Colonic mucosa (tissue), 4 donors: ENCODE data around the gene SRPRB. TPM values are rescaled to one million over a fixed set of nuclear protein-coding genes. Genes with fewer than 3 reads are reported as not detected.

Source experiments
- DNase-seq: peaks from one replicate; pipeline ENCODE4 v3.0.0-alpha.2; 2020
- H3K27ac ChIP-seq: fragments of 200-600 bp; one replicate; pipeline ENCODE4 v1.8.0; 2021
- H3K27me3 ChIP-seq: fragments of 200-600 bp; one replicate; pipeline ENCODE4 v1.8.0; 2021
- H3K36me3 ChIP-seq: fragments of 200-600 bp; one replicate; pipeline ENCODE4 v1.8.0; 2021
- H3K4me1 ChIP-seq: fragments of 200-600 bp; one replicate; pipeline ENCODE4 v1.8.0; 2021; ENCODE audit warnings: mild to moderate bottlenecking
- H3K4me3 ChIP-seq: fragments of 200-600 bp; one replicate; pipeline ENCODE4 v1.8.0; 2021
- H3K9ac ChIP-seq, 2 donors: one replicate each; pipeline ENCODE4 v1.7.0; 2013; ENCODE audit warnings: control low read depth in 2 of 2, low read depth in 2 of 2, low read length in 2 of 2
- H3K9me3 ChIP-seq: fragments of 200-600 bp; one replicate; pipeline ENCODE4 v1.8.0; 2021
- CTCF ChIP-seq: fragments of 200-600 bp; IDR thresholded peaks from one replicate; pipeline ENCODE4 v1.8.0; 2022; ENCODE audit warnings: antibody characterized with exemption, mild to moderate bottlenecking
- intact Hi-C: fragments of 100-400 bp; cut with DNase I; formaldehyde crosslinking; loops from one replicate; pipeline ENCODE4 v1.14.1; 2022
- total RNA-seq, 2 donors: library from RNA; stranded (reverse); fragmentation: NEBNext Ultra II Directional in 1 of 2; extraction: Animal tissue kit (Norgen Biotek cat#: 25700) in 1 of 2; gene quantifications; one replicate each; pipeline ENCODE4 v1.2.1, GENCODE V29; 2021
- donor health status: healthy.
- donor health status: DM: no; HTN: no; CAD: no.
- donor health status: DM: no; HTN: no; CAD: no.

Gene SRPRB
- total RNA-seq, 2 donors from 2014 or later = 38.0 to 86.1 TPM

GRCh38 chr3:133851266-133851906 is 45.8 kb downstream of the SRPRB start:
- Histone ChIP-seq H3K27ac (no peak overlapping the region), H3K4me1 (no peaks in the 10 kb centered on the region), H3K36me3 (no peaks in the 10 kb centered on the region), H3K4me3 (no peak overlapping the region), H3K9me3 (no peaks in the 10 kb centered on the region), H3K9ac (no peak overlapping the region), H3K27me3 (no peaks in the 10 kb centered on the region)
- no peak for DNase-seq
- no peak for TF ChIP-seq CTCF
- intact Hi-C loops = no loop called here

GRCh38 chr3:133851931-133852330 is 46.3 kb downstream of the SRPRB start:
- TF ChIP-seq CTCF = no peak

GRCh38 chr3:133853063-133853924 is 47.7 kb downstream of the SRPRB start:
- Histone ChIP-seq H3K9ac (no peak overlapping the region), H3K4me3 (no peak overlapping the region), H3K4me1 (no peaks in the 10 kb centered on the region), H3K36me3 (no peaks in the 10 kb centered on the region), H3K9me3 (no peaks in the 10 kb centered on the region), H3K27me3 (no peaks in the 10 kb centered on the region), H3K27ac (no peak overlapping the region)
- no peak for TF ChIP-seq CTCF
- DNase-seq = no peak
- intact Hi-C loops = no loop called here

More at GRCh38 chr3:133851931-133852330, 46.3 kb downstream of the SRPRB start:
- Histone ChIP-seq H3K27me3 (no peaks in the 10 kb centered on the region), H3K9me3 (no peaks in the 10 kb centered on the region), H3K36me3 (no peaks in the 10 kb centered on the region), H3K9ac (no peak overlapping the region), H3K4me3 (no peak overlapping the region), H3K27ac (no peak overlapping the region), H3K4me1 (no peaks in the 10 kb centered on the region)
- no peak for DNase-seq
- intact Hi-C loops = no loop called here

GRCh38 chr3:133853925-133854227 is 48.3 kb downstream of the SRPRB start:
- no peaks in the 10 kb centered on the region for H3K27me3 ChIP-seq
- H3K4me1 ChIP-seq = no peaks in the 10 kb centered on the region
- H3K27ac ChIP-seq = no peak overlapping the region
- intact Hi-C loops = no loop called here
- TF ChIP-seq CTCF = no peak
- no peak overlapping the region for H3K9ac ChIP-seq
- H3K36me3 ChIP-seq = no peaks in the 10 kb centered on the region
- DNase-seq = no peak
- no peak overlapping the region for H3K4me3 ChIP-seq
- no peaks in the 10 kb centered on the region for H3K9me3 ChIP-seq

- Histone ChIP-seq H3K9me3 (no peaks in the 10 kb centered on the region), H3K27me3 (no peaks in the 10 kb centered on the region), H3K36me3 (no peaks in the 10 kb centered on the region), H3K4me1 (no peaks in the 10 kb centered on the region), H3K4me3 (no peak overlapping the region), H3K9ac (no peak overlapping the region), H3K27ac (no peak overlapping the region)
- DNase-seq = no peak
- intact Hi-C loops = no loop called here
- no peak for TF ChIP-seq CTCF
These were observed 48.8 kb downstream of the SRPRB start for GRCh38 chr3:133854264-133855001.
